ENCODE measurements around the gene CPOX. TPM values are rescaled to one million over a fixed set of nuclear protein-coding genes. Genes with fewer than 3 reads are reported as not detected.

Gene CPOX
- total RNA-seq, 1 experiment from 2014 or later, result 24.7 TPM

- Histone ChIP-seq H2BK20ac (ENCODE audit: low read depth, low read length, poor library complexity, severe bottlenecking) (no peak overlapping the region), H3K9me3 (ENCODE audit: control insufficient read depth, low read depth, low read length) (no peaks in the 10 kb centered on the region), H3K18ac (ENCODE audit: insufficient read length, low read depth, low read length) (no peak overlapping the region), H3K14ac (ENCODE audit: insufficient read depth, low read length) (no peak overlapping the region), H4K8ac (replicated peaks; ENCODE audit: insufficient read length, low read depth, low read length) (no peak overlapping the region), H3K79me1 (ENCODE audit: insufficient read depth, low read depth, low read length, poor library complexity, severe bottlenecking) (no peaks in the 10 kb centered on the region), H3K27ac (ENCODE audit: insufficient read length, low read depth, low read length) (no peak overlapping the region), H3K79me2 (ENCODE audit: insufficient read depth, low read length) (no peaks in the 10 kb centered on the region), H3K23ac (ENCODE audit: insufficient read length, low read depth, low read length) (no peak overlapping the region), H4K20me1 (ENCODE audit: control insufficient read depth, insufficient read depth, insufficient read length) (no peaks in the 10 kb centered on the region), H2BK5ac (ENCODE audit: insufficient read length, low read length) (no peak overlapping the region), H3K4me2 (ENCODE audit: insufficient read depth, insufficient read length, low read length) (no peak overlapping the region), H3K23me2 (ENCODE audit: insufficient read length, low read depth, low read length, poor library complexity, severe bottlenecking) (no peaks in the 10 kb centered on the region), H2BK120ac (ENCODE audit: low read depth, low read length, poor library complexity, severe bottlenecking) (no peak overlapping the region), H3K27me3 (ENCODE audit: insufficient read depth, low read length) (no peaks in the 10 kb centered on the region), H3K4ac (ENCODE audit: low read depth, low read length) (no peak overlapping the region), H3K9ac (ENCODE audit: extremely low read depth, insufficient read length, low read length) (no peak overlapping the region), H3T11ph (ENCODE audit: low read length) (no peak overlapping the region), H3K4me1 (ENCODE audit: insufficient read depth, low read length) (no peaks in the 10 kb centered on the region), H4K5ac (ENCODE audit: insufficient read length, low read depth, low read length) (no peak overlapping the region), H2BK15ac (ENCODE audit: low read depth, low read length) (no peak overlapping the region), H3K56ac (ENCODE audit: insufficient read length, low read depth, low read length) (no peak overlapping the region), H2AK5ac (ENCODE audit: insufficient read length, low read length) (no peak overlapping the region), H2BK12ac (ENCODE audit: insufficient read length, low read depth, low read length) (no peak overlapping the region), H2AFZ (ENCODE audit: low read length) (no peak overlapping the region), H4K91ac (ENCODE audit: insufficient read length, low read depth, low read length) (no peak overlapping the region)
- WGBS (ENCODE audit: extremely low coverage, insufficient read length, low lambda C conversion rate), result no CpG with 5 or more reads among the region's 6 CpGs
- DNase-seq, result no peak
- Mint-ChIP-seq H3K27me3 (ENCODE audit: low read depth) (no peaks in the 10 kb centered on the region), H3K9me3 (no peaks in the 10 kb centered on the region), H3K4me1 (peaks cover 4 to 5% of the 10 kb centered on the region in 2 experiments; a peak in 3 of 4 replicates), H3K27ac (no peak overlapping the region), H3K36me3 (ENCODE audit: insufficient read depth in 1 of 3, low read depth in 3 of 3) (no peaks in the 10 kb centered on the region), H3K4me3 (no peak overlapping the region)
- no peak for TF ChIP-seq CTCF (conservative IDR thresholded peaks at IDR 0.05)
Observed at GRCh38 chr3:98532709-98533571, 60.5 kb downstream of the CPOX start.

All from H9 (cell line).